HL-60 (cell line): ENCODE data around the gene FBXL5.

Experiments used
- POLR2AphosphoS5 ChIP-seq: IDR thresholded peaks from 2 replicates; pipeline ENCODE4 v1.6.1; 2012; ENCODE audit warnings: low read depth
- TF ChIP-seq, protein P1 (sequence below): IDR thresholded peaks from one replicate; pipeline ENCODE4 v1.5.1; 2011; ENCODE audit warnings: low read length, control low read depth, inconsistent platforms; ENCODE audit not compliant: insufficient read depth

DNA sequence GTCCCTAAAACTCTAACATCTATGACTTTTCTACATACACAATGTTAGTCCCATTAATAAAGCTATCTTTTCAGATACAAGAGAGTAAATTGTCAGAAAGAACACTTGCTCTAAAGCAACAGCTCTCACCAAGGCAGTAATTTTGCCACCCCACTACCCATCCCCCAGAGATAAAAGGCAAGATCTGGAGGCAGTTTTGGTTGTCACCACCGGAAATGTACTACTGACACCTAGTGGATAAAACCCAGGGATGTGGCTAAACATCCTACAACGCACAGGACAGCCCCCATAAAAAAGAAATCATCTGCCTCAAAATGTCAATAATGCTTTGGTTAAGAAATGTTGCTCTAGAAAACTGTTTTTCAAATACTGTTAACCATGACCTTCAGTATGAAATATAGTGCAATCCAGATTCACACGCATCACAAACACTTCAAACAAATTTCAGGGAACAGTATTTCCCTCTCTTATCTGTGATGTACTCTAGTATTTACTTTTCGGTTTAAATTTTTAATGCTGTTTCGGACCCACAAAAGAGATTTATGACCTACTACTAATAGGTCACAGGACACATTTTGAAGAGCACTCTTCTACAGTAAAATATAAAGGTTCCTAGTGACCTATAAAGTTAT, 5.1 kb downstream of the FBXL5 start:
- TF ChIP-seq, protein P1, sequence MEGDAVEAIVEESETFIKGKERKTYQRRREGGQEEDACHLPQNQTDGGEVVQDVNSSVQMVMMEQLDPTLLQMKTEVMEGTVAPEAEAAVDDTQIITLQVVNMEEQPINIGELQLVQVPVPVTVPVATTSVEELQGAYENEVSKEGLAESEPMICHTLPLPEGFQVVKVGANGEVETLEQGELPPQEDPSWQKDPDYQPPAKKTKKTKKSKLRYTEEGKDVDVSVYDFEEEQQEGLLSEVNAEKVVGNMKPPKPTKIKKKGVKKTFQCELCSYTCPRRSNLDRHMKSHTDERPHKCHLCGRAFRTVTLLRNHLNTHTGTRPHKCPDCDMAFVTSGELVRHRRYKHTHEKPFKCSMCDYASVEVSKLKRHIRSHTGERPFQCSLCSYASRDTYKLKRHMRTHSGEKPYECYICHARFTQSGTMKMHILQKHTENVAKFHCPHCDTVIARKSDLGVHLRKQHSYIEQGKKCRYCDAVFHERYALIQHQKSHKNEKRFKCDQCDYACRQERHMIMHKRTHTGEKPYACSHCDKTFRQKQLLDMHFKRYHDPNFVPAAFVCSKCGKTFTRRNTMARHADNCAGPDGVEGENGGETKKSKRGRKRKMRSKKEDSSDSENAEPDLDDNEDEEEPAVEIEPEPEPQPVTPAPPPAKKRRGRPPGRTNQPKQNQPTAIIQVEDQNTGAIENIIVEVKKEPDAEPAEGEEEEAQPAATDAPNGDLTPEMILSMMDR, result peak; percentile 70
- TF ChIP-seq POLR2AphosphoS5, result no peak
